Subcutaneous adipose tissue (tissue), 4 donors: ENCODE measurements around the gene STAB2. TPM values are rescaled to one million over a fixed set of nuclear protein-coding genes. Genes with fewer than 3 reads are reported as not detected.

Experiments used
- CTCF ChIP-seq: fragments of 450-650 bp; IDR thresholded peaks from one replicate; pipeline ENCODE4 v1.5.1; 2016; ENCODE audit warnings: low read depth, mild to moderate bottlenecking, control low read depth, antibody characterized with exemption, moderate library complexity
- small RNA-seq: library from RNA; depleted of rRNA; stranded (forward); fragments of <200 nt; gene quantifications from one replicate; pipeline ENCODE3, GENCODE V24; 2016
- total RNA-seq, 4 donors: library from RNA; depleted of rRNA; stranded (reverse); fragments of >200 nt; gene quantifications; one replicate each; pipeline ENCODE4 v1.1.0, GENCODE V29; 2016

Gene STAB2
- total RNA-seq, 4 donors from 2014 or later = under 0.01 to 1.5 (median 0.16) TPM; not detected in 1

GRCh38 chr12:103813949-103814348 is 226.9 kb downstream of the STAB2 start:
- TF ChIP-seq CTCF = no peak

- no peak for TF ChIP-seq CTCF
These were observed 227.4 kb downstream of the STAB2 start for GRCh38 chr12:103814436-103814835.

Small RNA genes within 50 kb of the gene (small RNA-seq; reads per million reads assigned to genes)
- not detected for gene RF00096

Other genes with a start within 250 kb of the STAB2 start
- under 1 TPM in 1 of 4 donors, not detected in 3; 0.38 TPM for gene C12orf42, start 91.3 kb upstream of the STAB2 start, total RNA-seq